Central memory CD8-positive, alpha-beta T cell (primary cell): ENCODE data around the gene NLGN1.

Experiments used
- ATAC-seq: fragments of 150-1000 bp; cut with Tn5 transposase; replicated peaks from 2 replicates; pipeline ENCODE4 v1.10.0; 2022; ENCODE audit warnings: mild to moderate bottlenecking, moderate FRiP score, moderate number of reproducible peaks; ENCODE audit not compliant: poor library complexity, severe bottlenecking; ENCODE audit errors: extremely low read depth
- DNase-seq, 2 donors: peaks; one replicate each; pipeline ENCODE4 v3.0.0; 2021; ENCODE audit warnings: low spot score in 2 of 2
- H3K27ac Mint-ChIP-seq: one replicate; pipeline ENCODE4 v1.8.0; 2022; ENCODE audit warnings: low read depth, mild to moderate bottlenecking, moderate library complexity, mixed read lengths
- H3K27me3 Mint-ChIP-seq: one replicate; pipeline ENCODE4 v1.8.0; 2022; ENCODE audit warnings: mixed read lengths
- H3K36me3 Mint-ChIP-seq: one replicate; pipeline ENCODE4 v1.8.0; 2022; ENCODE audit warnings: mild to moderate bottlenecking, moderate library complexity, mixed read lengths; ENCODE audit not compliant: insufficient read depth
- H3K4me1 Mint-ChIP-seq: one replicate; pipeline ENCODE4 v1.8.0; 2022; ENCODE audit warnings: mixed read lengths
- H3K4me3 Mint-ChIP-seq: one replicate; pipeline ENCODE4 v1.8.0; 2022; ENCODE audit warnings: mild to moderate bottlenecking, moderate library complexity, mixed read lengths
- H3K9me3 Mint-ChIP-seq: one replicate; pipeline ENCODE4 v1.8.0; 2022; ENCODE audit warnings: mixed read lengths

Gene NLGN1

GRCh38 chr3:173870976-173871375 lies 473.4 kb downstream of the NLGN1 start:
- DNase-seq (no peak), ATAC-seq (no peak)
- H3K27me3 Mint-ChIP-seq = no peaks in the 10 kb centered on the region
- H3K27ac Mint-ChIP-seq = no peak overlapping the region
- no peaks in the 10 kb centered on the region for H3K36me3 Mint-ChIP-seq
- no peak overlapping the region for H3K4me3 Mint-ChIP-seq
- H3K9me3 Mint-ChIP-seq = peaks cover 12% of the 10 kb centered on the region
- H3K4me1 Mint-ChIP-seq = no peaks in the 10 kb centered on the region

- ATAC-seq = no peak
- Mint-ChIP-seq H3K9me3 (peaks cover 6% of the 10 kb centered on the region), H3K4me1 (no peaks in the 10 kb centered on the region), H3K36me3 (no peaks in the 10 kb centered on the region), H3K4me3 (no peak overlapping the region), H3K27ac (no peak overlapping the region), H3K27me3 (no peaks in the 10 kb centered on the region)
- no peak for DNase-seq
Measured at GRCh38 chr3:173875790-173876189, 478.2 kb downstream of the NLGN1 start.

GRCh38 chr3:173876476-173876875 lies 478.9 kb downstream of the NLGN1 start:
- H3K4me3 Mint-ChIP-seq = no peak overlapping the region
- H3K27me3 Mint-ChIP-seq = no peaks in the 10 kb centered on the region

DNA sequence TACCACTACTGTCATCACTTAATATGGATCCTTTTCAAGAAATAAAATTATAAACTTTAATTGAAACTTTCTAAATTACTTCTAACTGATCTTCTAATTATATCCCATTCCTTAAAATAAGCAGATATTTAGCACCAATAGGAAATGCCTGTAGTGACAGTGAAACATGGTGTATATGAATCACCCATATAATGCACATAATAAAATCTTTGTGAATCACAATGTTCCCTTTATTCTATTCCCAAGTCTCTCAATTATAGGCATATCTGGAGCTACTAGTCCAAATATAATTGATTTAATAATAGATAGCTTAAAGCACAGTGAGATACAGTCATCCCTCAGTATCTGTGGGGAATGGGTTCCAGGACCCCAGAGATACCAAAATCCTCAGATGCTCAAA lies 490.3 kb downstream of the NLGN1 start:
- Mint-ChIP-seq H3K36me3 (no peaks in the 10 kb centered on the region), H3K4me3 (no peak overlapping the region), H3K9me3 (no peaks in the 10 kb centered on the region), H3K4me1 (no peaks in the 10 kb centered on the region), H3K27me3 (no peaks in the 10 kb centered on the region), H3K27ac (no peak overlapping the region)
- ATAC-seq (no peak), DNase-seq (no peak)

More at GRCh38 chr3:173876476-173876875, 478.9 kb downstream of the NLGN1 start:
- no peaks in the 10 kb centered on the region for H3K36me3 Mint-ChIP-seq
- H3K27ac Mint-ChIP-seq = no peak overlapping the region
- no peak for DNase-seq
- H3K4me1 Mint-ChIP-seq = no peaks in the 10 kb centered on the region
- H3K9me3 Mint-ChIP-seq = peaks cover 7% of the 10 kb centered on the region
- ATAC-seq = no peak

- peaks cover 8% of the 10 kb centered on the region for H3K9me3 Mint-ChIP-seq
- DNase-seq = no peak
- H3K4me3 Mint-ChIP-seq = no peak overlapping the region
- H3K27ac Mint-ChIP-seq = no peak overlapping the region
- no peaks in the 10 kb centered on the region for H3K4me1 Mint-ChIP-seq
- H3K27me3 Mint-ChIP-seq = no peaks in the 10 kb centered on the region
- no peak for ATAC-seq
- no peaks in the 10 kb centered on the region for H3K36me3 Mint-ChIP-seq
Measured at GRCh38 chr3:173889596-173889995, 492.1 kb downstream of the NLGN1 start.

DNA sequence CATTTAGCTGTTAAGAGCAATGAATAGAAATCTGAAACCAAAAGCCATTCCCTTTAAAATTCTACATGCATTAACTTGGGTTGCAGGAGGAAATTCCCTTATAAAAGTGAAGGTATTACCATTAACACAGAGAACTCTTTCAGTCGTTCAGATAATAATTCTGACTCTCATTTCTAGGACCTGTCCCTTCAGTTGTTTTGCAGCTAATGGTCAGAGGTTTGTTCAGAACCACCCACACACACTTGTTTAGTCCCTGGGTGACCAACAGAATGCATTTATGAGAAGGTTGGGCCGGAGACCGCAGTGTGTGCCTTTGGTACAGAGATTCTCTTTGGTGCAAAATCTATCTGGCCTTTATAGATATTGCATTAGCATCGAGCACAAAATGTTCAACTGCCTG lies 492.5 kb downstream of the NLGN1 start:
- no peak for ATAC-seq
- Mint-ChIP-seq H3K36me3 (no peaks in the 10 kb centered on the region), H3K4me1 (no peaks in the 10 kb centered on the region)

DNA sequence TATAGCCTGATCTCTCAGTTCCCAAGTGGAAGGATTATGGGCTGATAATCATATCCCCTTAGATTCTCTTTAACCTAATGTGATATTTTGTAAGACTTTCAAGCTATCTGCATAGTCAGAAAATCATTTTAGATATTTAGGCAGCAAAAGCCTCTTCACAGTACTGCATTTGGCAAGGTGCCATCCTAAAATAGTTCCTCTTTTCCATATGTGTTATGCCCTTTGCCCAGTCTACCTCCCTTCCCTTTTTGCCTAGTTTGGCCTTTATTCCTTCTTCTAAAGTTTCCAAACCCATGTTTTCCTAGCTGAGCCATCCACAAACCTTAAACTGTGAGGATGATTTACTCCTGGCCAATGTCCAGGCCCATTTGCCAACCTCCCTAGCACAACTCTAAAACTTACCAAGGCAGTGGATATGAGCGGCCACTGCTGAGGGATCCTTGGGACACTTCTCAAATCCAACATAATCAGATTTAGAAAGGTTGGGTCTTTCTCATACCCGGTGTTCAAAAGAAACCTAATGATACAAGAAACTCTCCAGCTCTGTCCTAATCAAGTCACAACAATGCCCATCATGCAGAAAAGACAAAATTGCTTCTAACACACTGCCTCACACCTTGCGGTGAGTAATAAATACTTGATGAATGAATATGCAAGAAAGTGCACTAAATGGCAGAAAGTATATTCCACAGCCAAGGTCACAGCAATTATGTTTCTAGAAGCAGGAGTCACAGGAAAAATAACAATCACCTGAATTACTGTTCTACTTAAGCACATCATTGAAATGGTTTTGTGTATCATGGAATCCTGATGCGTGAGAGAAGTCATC lies 493.9 kb downstream of the NLGN1 start:
- H3K4me1 Mint-ChIP-seq = no peaks in the 10 kb centered on the region
- no peak for DNase-seq
- H3K36me3 Mint-ChIP-seq = no peaks in the 10 kb centered on the region
- peaks cover 8% of the 10 kb centered on the region for H3K9me3 Mint-ChIP-seq
- no peak for ATAC-seq
- H3K4me3 Mint-ChIP-seq = no peak overlapping the region
- H3K27me3 Mint-ChIP-seq = no peaks in the 10 kb centered on the region
- no peak overlapping the region for H3K27ac Mint-ChIP-seq

More for the DNA sequence above, 492.5 kb downstream of the NLGN1 start:
- no peak for DNase-seq
- H3K9me3 Mint-ChIP-seq = peaks cover 8% of the 10 kb centered on the region
- no peak overlapping the region for H3K27ac Mint-ChIP-seq
- H3K4me3 Mint-ChIP-seq = no peak overlapping the region
- H3K27me3 Mint-ChIP-seq = no peaks in the 10 kb centered on the region

GRCh38 chr3:173892547-173892946 lies 495.0 kb downstream of the NLGN1 start:
- ATAC-seq = no peak
- no peak for DNase-seq
- no peaks in the 10 kb centered on the region for H3K4me1 Mint-ChIP-seq
- H3K4me3 Mint-ChIP-seq = no peak overlapping the region
- H3K36me3 Mint-ChIP-seq = no peaks in the 10 kb centered on the region
- no peaks in the 10 kb centered on the region for H3K27me3 Mint-ChIP-seq
- no peak overlapping the region for H3K27ac Mint-ChIP-seq
- peaks cover 14% of the 10 kb centered on the region for H3K9me3 Mint-ChIP-seq

DNA sequence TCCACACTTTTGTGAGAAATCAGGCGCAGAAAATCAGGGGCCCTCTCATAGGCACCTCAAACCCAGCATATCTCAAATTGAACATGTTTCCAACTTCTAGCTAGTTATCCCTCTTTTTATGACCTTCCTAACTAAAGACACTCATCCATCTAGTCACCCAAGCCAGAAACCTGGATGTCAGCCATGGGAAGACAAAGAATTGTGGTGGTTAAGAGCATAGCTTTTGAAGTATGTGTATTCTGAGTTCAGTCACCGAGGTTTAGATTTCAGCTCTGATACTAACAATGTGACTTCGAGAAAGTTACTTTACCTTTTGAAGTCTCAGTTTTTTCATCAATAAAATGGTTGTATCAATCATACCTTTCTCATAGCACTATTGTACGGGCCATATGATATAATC lies 495.5 kb downstream of the NLGN1 start:
- H3K36me3 Mint-ChIP-seq = no peaks in the 10 kb centered on the region
- peaks cover 14% of the 10 kb centered on the region for H3K9me3 Mint-ChIP-seq
- no peak for ATAC-seq
- DNase-seq = no peak
- H3K27ac Mint-ChIP-seq = no peak overlapping the region
- no peaks in the 10 kb centered on the region for H3K4me1 Mint-ChIP-seq
- no peaks in the 10 kb centered on the region for H3K27me3 Mint-ChIP-seq
- no peak overlapping the region for H3K4me3 Mint-ChIP-seq

DNA sequence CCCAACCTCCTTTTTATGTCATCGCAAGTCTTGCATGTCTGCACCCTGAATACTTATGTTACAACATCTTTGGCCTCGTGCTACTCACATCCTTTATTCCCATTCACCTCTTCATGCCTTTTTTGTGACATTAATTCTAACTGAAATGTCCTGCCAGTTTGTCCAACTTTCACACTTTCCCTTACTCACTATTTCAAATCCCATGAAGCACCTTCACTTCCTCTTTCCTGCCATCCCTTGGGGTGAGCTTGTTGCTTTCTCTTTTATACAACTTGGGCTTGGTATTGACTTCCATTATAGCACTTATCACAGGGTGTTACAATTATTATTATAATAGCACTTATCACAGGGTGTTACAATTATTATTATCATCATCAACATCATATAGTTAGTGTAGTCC lies 496.3 kb downstream of the NLGN1 start:
- DNase-seq = no peak
- no peak for ATAC-seq
- no peak overlapping the region for H3K27ac Mint-ChIP-seq
- H3K36me3 Mint-ChIP-seq = no peaks in the 10 kb centered on the region
- peaks cover 14% of the 10 kb centered on the region for H3K9me3 Mint-ChIP-seq
- no peaks in the 10 kb centered on the region for H3K27me3 Mint-ChIP-seq
- H3K4me1 Mint-ChIP-seq = no peaks in the 10 kb centered on the region
- no peak overlapping the region for H3K4me3 Mint-ChIP-seq

GRCh38 chr3:173897631-173898030 lies 500.1 kb downstream of the NLGN1 start:
- H3K27me3 Mint-ChIP-seq = no peaks in the 10 kb centered on the region
- peaks cover 14% of the 10 kb centered on the region for H3K9me3 Mint-ChIP-seq
- DNase-seq (no peak), ATAC-seq (no peak)
- no peak overlapping the region for H3K27ac Mint-ChIP-seq
- H3K36me3 Mint-ChIP-seq = no peaks in the 10 kb centered on the region
- no peak overlapping the region for H3K4me3 Mint-ChIP-seq
- H3K4me1 Mint-ChIP-seq = no peaks in the 10 kb centered on the region

- Mint-ChIP-seq H3K36me3 (no peaks in the 10 kb centered on the region), H3K9me3 (peaks cover 10% of the 10 kb centered on the region), H3K4me3 (no peak overlapping the region), H3K27me3 (no peaks in the 10 kb centered on the region), H3K27ac (no peak overlapping the region), H3K4me1 (no peaks in the 10 kb centered on the region)
- no peak for DNase-seq
- no peak for ATAC-seq
Measured at GRCh38 chr3:173901649-173902048, 504.1 kb downstream of the NLGN1 start.

DNA sequence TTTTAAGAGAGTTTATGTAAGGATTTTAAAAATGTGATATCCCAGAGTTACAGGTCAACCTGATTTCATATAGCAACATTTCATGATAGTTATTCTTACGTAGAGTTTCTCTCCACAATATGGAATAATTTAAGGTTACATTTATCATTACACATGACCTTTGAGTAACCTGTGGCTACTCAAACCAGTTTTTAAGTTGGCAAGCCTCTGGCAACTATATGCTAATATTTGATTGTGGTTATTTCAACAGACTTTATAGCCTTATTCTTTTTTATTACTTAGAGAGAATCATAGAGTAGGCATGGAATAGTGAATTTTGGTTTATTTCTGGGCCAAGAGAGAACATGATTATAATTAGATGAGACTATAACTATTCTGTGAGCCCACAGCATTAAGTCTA lies 504.9 kb downstream of the NLGN1 start:
- Mint-ChIP-seq H3K27me3 (no peaks in the 10 kb centered on the region), H3K27ac (no peak overlapping the region), H3K4me1 (no peaks in the 10 kb centered on the region), H3K4me3 (no peak overlapping the region), H3K9me3 (peaks cover 6% of the 10 kb centered on the region), H3K36me3 (no peaks in the 10 kb centered on the region)
- DNase-seq (no peak), ATAC-seq (no peak)
